GM21576 (cell line): ENCODE results near the gene FHIT.

ENCODE experiments used
- ATAC-seq: cut with Tn5 transposase; IDR thresholded peaks from one replicate; pipeline ENCODE4 v1.9.1; 2021; ENCODE audit warnings: mild to moderate bottlenecking, moderate library complexity; ENCODE audit not compliant: unreplicated experiment

Gene FHIT

DNA sequence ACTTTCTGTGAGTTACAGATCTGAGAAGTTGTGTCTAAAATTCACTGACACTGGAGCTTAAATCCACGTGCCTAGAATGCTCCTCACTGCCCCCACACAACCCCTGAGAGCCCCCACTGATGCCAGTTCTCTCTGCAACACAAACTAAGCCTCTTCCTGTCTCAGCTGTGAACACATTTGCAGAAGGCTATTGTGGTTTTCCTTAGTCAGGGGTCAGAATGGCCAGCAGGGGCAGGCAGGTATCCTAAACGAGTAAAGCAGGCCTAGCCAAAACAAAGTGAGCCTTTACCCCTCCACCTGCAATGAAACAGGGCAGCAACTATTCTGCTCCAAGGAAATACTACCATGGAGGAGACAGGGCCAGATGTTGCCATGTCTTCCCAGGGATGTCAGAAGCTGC lies 78.6 kb downstream of the FHIT start:
- no peak for ATAC-seq

DNA sequence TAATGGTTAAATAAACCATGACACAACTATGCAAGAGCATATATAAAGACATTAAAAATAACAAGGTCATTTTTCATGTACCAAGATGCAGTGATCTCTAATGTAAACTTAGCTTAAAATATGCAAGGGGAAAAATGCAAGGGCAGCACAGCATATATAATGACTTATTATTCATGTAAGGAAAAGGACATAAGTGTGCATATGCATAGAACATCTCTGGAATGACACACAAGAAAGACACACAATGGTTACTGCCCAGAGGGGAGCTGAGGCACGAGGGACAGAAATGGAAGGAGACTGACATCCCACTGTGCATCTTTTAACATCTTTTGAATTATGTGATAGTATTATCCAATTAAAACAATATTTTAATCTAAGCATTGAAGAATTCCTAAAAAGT lies 79.0 kb downstream of the FHIT start:
- no peak for ATAC-seq

- ATAC-seq: no peak
Observed at GRCh38 chr3:61169621-61170251, 81.5 kb downstream of the FHIT start.

DNA sequence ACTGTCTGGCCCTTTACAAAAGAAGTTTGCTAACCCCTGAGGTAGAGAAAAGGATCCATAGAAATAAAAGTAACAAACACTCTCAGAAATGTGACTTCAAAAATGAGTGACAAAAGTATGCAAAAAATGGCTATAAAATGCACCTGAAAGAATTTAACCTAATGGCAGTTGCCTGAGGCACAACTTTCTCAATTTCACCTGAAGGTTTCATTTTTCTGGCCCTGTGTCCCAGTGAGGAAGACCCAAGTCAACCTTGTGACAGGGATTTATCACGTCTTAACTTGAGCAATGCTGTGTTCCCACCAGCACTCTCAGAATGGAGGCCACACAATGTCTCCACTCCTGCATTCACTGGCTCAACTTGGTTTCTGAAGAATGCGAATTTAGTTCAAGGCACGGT lies 83.0 kb downstream of the FHIT start:
- no peak for ATAC-seq

DNA sequence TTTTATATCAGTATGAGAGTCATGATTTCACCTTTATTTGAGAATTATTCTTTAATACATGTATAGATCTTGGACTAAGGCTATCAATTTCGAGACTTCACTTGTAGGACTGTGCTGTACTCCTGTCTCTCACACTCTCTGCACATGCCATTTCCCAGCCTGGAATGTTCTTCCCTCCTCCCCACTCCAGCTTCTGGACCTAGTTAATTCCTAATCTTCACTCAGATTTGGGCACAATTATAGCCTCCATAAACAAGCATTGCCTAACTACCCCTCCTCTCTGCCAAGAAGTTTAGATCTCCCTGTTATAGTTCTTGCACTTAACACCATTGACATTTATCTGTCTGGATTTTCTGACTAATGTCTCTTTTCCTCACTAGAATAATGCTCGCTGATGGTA lies 88.3 kb downstream of the FHIT start:
- ATAC-seq: no peak

- no peak for ATAC-seq
Observed at GRCh38 chr3:61158667-61159066, 92.6 kb downstream of the FHIT start.

GRCh38 chr3:61158216-61158615 lies 93.0 kb downstream of the FHIT start:
- no peak for ATAC-seq

GRCh38 chr3:61157414-61157813 lies 93.8 kb downstream of the FHIT start:
- ATAC-seq: peak; percentile 85

GRCh38 chr3:61155701-61156292 lies 95.5 kb downstream of the FHIT start:
- no peak for ATAC-seq

DNA sequence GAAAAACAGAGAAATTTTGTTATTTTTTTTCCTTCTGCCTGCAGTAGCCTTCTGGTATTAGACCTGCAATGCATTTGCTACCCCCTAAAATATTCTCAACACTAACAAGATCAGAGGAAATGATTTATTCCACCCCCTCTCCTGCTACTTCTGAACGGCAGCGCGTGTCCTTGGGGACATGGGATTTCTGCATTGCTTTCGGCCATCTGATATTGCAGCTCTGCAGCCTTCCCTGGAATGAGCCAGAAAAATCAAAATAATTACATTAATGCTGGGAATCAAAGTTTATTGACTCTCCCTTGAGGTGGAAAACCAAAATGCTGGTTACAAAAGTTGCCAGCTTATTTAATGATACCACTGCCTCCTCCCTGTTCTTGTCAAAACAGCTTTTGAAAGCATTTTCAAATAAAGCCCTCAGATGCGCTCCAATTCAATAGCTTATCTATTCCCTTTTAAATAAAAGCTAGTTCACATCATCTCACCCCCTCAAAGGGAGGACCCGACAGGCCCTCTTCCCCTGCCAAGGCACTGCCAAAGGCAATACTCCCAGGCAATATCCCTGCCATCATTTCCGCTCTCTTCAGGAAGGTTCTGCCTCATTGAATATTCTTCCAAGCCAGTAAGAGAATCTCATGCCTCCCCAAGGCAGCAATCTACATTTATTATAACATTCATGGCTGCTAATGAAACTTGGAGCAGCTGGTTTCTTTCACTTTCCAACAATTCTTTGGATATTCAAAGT lies 96.6 kb downstream of the FHIT start:
- no peak for ATAC-seq

GRCh38 chr3:61152071-61152470 lies 99.2 kb downstream of the FHIT start:
- no peak for ATAC-seq

DNA sequence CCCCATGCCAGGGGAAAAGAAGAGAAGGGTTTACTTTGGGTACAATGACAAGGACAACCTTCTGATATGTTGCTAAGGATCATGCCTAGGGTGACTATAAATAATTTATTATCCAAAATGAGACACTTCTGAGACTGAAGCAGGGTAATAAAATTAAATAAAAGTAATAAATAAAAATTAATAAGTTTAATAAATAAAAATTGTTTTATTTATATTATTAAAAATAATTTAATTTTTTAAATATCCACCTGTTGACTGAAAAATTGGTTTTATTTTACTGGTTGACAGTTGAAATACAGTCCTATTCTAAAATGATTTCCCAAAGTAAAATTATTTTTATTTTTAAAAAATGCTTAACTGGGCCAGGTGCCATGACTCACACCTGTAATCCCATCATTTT lies 102.0 kb downstream of the FHIT start:
- no peak for ATAC-seq

DNA sequence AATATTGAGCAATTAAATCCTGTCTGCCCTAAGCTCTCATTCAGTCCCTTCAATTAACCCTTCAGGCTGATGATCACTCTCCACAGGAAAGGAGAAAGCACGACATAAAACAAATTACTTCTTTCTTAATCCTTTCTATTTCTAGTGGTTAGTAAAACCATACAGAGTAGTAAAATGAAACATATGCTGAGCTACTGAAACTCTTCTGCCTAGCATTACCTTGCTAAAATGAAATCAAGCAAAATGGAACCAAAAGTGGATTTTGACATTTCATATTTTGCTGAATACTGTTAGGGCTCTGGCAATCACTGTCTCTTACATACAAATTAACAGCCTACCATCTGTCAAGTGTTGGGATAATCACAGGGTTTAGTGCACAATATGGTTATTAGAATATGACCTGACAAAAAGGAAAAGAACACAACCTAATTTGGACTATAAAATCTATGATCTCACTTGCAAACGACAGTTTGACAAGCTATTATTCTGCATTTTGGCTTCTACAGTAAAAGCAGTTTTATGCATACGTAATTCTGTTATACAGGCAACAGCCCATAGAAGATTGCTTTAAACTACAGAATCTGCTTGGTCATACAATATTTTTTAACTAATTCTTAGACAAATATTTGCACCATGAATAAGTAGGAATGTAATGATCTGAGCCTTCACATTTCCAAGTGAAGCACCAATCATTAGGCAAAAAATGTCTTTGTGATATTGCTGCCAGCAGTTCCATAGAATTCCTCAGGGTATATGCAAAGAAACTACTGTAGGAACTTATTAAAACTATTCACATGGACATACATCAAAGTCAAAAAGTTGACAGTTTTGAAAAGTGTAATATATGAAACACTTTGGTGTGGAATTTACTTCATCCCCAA lies 105.0 kb downstream of the FHIT start:
- ATAC-seq: no peak

GRCh38 chr3:61141697-61142096 lies 109.6 kb downstream of the FHIT start:
- no peak for ATAC-seq

GRCh38 chr3:61141227-61141626 lies 110.0 kb downstream of the FHIT start:
- ATAC-seq: no peak

DNA sequence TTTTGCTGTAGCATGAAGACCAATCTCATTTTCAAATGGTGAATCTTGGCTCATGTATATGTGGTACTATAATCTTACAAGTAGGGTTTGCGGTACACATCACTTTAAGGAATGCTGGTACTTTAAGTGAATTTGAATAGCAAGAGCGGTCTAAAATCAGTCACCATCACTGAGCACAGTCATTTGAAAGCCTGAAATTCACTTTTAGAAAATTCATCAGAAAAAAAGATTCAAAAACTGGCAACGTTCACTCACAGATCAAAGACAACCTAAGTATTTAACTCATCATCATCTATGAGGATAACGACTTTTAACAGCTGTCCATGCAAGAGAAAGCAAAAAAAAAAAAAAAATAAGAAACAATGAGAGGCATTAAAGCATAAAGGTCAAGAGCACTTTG lies 111.6 kb downstream of the FHIT start:
- no peak for ATAC-seq

GRCh38 chr3:61138401-61138800 lies 112.9 kb downstream of the FHIT start:
- no peak for ATAC-seq

- no peak for ATAC-seq
Observed at GRCh38 chr3:61136191-61136590, 115.1 kb downstream of the FHIT start.

DNA sequence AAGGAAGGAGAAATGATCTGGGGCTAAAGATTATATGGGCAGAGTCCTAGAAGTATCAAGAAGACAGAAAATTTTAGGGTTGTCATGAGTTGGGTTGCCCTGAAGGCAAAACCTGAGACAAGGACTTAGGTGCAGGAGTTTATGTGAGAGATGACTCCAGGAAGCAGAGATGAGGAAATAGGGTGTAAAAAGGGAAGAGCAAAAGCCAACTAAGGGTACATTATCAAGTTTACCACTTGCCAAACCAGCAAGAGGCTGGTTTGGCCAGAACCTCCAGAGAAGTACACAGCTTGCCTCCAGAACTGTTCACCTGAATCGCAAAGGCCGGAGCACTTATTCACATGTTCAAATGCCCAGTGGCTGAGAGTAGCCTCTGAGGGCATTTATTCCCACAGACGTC lies 116.7 kb downstream of the FHIT start:
- no peak for ATAC-seq

DNA sequence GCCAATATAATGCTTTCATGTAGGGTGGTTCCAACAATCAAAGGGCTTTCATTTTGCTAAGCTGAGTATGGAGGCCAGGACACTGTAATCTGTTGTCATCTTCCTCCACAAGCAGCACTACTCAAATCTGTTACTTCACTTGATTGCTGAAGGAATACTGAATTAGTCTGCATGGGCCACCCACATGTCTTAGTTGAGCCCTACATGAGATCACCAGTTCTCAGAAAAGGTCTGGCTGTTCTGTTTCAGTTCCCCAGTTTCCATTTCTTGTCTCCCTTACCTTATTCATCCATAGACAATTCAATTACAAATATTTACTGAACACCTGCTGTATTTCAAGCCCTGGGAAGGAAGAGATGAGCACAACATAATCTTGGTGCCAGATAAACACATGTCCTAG lies 119.2 kb downstream of the FHIT start:
- peak; percentile 49 for ATAC-seq

DNA sequence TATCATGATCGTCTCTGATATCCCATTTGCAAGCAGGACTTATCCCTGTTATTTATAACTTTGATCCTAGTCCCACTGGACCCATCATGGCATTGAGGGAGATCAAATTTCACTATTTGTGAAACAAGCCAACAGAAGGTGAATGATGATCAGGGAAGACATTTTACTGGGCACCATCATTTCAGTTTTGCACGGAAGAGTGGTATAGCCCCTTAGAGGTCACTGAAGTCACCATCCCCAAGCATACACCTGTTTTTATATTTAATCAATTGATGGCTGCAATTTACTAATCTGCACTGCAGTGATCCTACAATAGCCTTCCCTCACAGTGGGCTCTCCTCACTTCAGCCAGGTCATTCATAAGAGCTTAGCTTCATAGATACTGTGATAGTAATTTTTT lies 132.4 kb downstream of the FHIT start:
- ATAC-seq: no peak
